ENCODE measurements around the gene SFMBT2.

GRCh38 chr10:7460006-7460405 is 49.2 kb upstream of the SFMBT2 start:
- no peak for TF ChIP-seq CTCF (IDR thresholded peaks at IDR 0.05)
- TF ChIP-seq POLR2A (IDR thresholded peaks at IDR 0.05): no peak

Data from body of pancreas (tissue), 4 donors.